Stimulated activated CD8-positive, alpha-beta memory T cell treated with anti-CD3 and anti-CD28 coated beads, Interleukin-15, amount 100 ng/mL, for 4 hours (primary cell): ENCODE measurements around the gene DNAH6.
A peak's percentile ranks its signal among the peaks of the same experiment; 100 is the strongest.

Source experiments
- DNase-seq, 2 donors: peaks; one replicate each; pipeline ENCODE4 v3.0.0-alpha.2; 2020; ENCODE audit warnings: low read depth in 2 of 2

The DNAH6 gene

GRCh38 chr2:84697895-84698294, 181.6 kb downstream of the DNAH6 start:
- DNase-seq, result no peak

GRCh38 chr2:84700006-84700405, 183.7 kb downstream of the DNAH6 start:
- DNase-seq, result no peak

GRCh38 chr2:84701880-84702279, 185.6 kb downstream of the DNAH6 start:
- no peak for DNase-seq

- no peak for DNase-seq
Observed at GRCh38 chr2:84702941-84703340, 186.6 kb downstream of the DNAH6 start.

- no peak for DNase-seq
Observed at GRCh38 chr2:84703831-84704230, 187.5 kb downstream of the DNAH6 start.

GRCh38 chr2:84704505-84705244, 188.4 kb downstream of the DNAH6 start:
- no peak for DNase-seq

GRCh38 chr2:84705858-84706257, 189.6 kb downstream of the DNAH6 start:
- no peak for DNase-seq

GRCh38 chr2:84708442-84708841, 192.1 kb downstream of the DNAH6 start:
- DNase-seq, result no peak

- no peak for DNase-seq
Observed at GRCh38 chr2:84711651-84712050, 195.4 kb downstream of the DNAH6 start.

- no peak for DNase-seq
Observed at GRCh38 chr2:84713441-84713840, 197.1 kb downstream of the DNAH6 start.

GRCh38 chr2:84716564-84716963, 200.3 kb downstream of the DNAH6 start:
- DNase-seq, result no peak

GRCh38 chr2:84717302-84717701, 201.0 kb downstream of the DNAH6 start:
- no peak for DNase-seq

GRCh38 chr2:84719434-84719833, 203.1 kb downstream of the DNAH6 start:
- no peak for DNase-seq

GRCh38 chr2:84723831-84724230, 207.5 kb downstream of the DNAH6 start:
- DNase-seq, result no peak

GRCh38 chr2:84725717-84726116, 209.4 kb downstream of the DNAH6 start:
- no peak for DNase-seq

GRCh38 chr2:84727315-84727714, 211.0 kb downstream of the DNAH6 start:
- DNase-seq, result no peak

GRCh38 chr2:84729224-84729623, 212.9 kb downstream of the DNAH6 start:
- no peak for DNase-seq

- DNase-seq, result no peak
Observed at GRCh38 chr2:84731185-84731584, 214.9 kb downstream of the DNAH6 start.

- no peak for DNase-seq
Observed at GRCh38 chr2:84732897-84733778, 216.8 kb downstream of the DNAH6 start.

- no peak for DNase-seq
Observed at GRCh38 chr2:84735389-84735788, 219.1 kb downstream of the DNAH6 start.

- DNase-seq, result peak; percentile 8 to 19
Observed at GRCh38 chr2:84741182-84741822, 225.0 kb downstream of the DNAH6 start.

- no peak for DNase-seq
Observed at GRCh38 chr2:84748341-84748740, 232.0 kb downstream of the DNAH6 start.

- no peak for DNase-seq
Observed at GRCh38 chr2:84749442-84749841, 233.1 kb downstream of the DNAH6 start.
